Mammary epithelial cell (primary cell): ENCODE data around the gene MARK2.

Experiments used
- EZH2 ChIP-seq: IDR thresholded peaks from 2 replicates; pipeline ENCODE4 v1.6.1; 2012; ENCODE audit warnings: low read length, inconsistent platforms, borderline replicate concordance
- TF ChIP-seq, protein P1 (sequence below), 2 donors: IDR thresholded peaks in 1 of 2; conservative IDR thresholded peaks in 1 of 2; 2 replicates each; pipeline ENCODE4 v1.5.1; 2011 to 2012; ENCODE audit warnings: inconsistent platforms in 2 of 2, low read length in 2 of 2, mild to moderate bottlenecking in 2 of 2, control low read depth in 1 of 2, low read depth in 1 of 2; ENCODE audit not compliant: insufficient read depth in 1 of 2; ENCODE audit errors: extremely low read depth in 1 of 2

DNA sequence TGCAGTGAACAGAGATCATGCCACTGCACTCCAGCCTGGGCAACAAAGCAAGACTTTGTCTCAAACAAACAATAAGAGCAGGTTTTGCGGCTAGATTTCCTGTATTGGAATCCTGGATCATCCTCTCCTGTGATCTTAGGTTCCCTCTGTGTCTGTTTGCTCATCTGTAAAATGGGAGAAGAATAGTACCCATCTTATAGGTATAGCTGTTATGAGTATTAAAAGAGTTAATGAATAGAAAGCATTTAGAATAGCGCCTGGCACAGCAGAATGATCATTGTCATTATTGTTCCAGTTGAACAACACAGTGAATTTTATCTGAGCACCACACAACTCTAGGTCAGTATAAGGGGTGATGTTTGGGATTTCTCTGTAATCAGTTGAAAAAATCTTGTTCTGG lies 10.8 kb downstream of the MARK2 start:
- TF ChIP-seq EZH2: no peak
- TF ChIP-seq, protein P1, sequence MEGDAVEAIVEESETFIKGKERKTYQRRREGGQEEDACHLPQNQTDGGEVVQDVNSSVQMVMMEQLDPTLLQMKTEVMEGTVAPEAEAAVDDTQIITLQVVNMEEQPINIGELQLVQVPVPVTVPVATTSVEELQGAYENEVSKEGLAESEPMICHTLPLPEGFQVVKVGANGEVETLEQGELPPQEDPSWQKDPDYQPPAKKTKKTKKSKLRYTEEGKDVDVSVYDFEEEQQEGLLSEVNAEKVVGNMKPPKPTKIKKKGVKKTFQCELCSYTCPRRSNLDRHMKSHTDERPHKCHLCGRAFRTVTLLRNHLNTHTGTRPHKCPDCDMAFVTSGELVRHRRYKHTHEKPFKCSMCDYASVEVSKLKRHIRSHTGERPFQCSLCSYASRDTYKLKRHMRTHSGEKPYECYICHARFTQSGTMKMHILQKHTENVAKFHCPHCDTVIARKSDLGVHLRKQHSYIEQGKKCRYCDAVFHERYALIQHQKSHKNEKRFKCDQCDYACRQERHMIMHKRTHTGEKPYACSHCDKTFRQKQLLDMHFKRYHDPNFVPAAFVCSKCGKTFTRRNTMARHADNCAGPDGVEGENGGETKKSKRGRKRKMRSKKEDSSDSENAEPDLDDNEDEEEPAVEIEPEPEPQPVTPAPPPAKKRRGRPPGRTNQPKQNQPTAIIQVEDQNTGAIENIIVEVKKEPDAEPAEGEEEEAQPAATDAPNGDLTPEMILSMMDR (conservative IDR thresholded peaks at IDR 0.05 in 1 of 2, IDR thresholded peaks at IDR 0.05 in 1 of 2; ENCODE audit: extremely low read depth in 1 of 2, insufficient read depth in 1 of 2, low read depth in 1 of 2, low read length in 2 of 2): no peak
